Spleen (tissue), 7 donors: Measurements from ENCODE around the gene CASR.

Source experiments
- POLR2AphosphoS5 ChIP-seq, 3 donors: sonication (generic); formaldehyde crosslinking; IDR thresholded peaks; one replicate each; pipeline ENCODE4 v1.5.1; 2017; ENCODE audit warnings: antibody characterized with exemption in 3 of 3
- TF ChIP-seq, protein P1 (sequence below), 11 experiments: fragments of 200-600 bp in 7 of 11; fragments of 450-650 bp in 4 of 11; sonication (generic) in 4 of 11; IDR thresholded peaks in 8 of 11; conservative IDR thresholded peaks in 3 of 11; 1 replicate in 7 of 11; 2 replicates in 4 of 11; pipeline versions ENCODE4 v1.4.0 to v1.8.0; 2016 to 2021; ENCODE audit warnings: antibody characterized with exemption in 11 of 11, inconsistent platforms in 4 of 11, mild to moderate bottlenecking in 1 of 11
- donor health status: DM: no; HTN: no; CAD: no; lungs with moderate emphysema.
- donor health status: DM: no; HTN: no; CAD: no.
- donor health status: DM: no; HTN: no; CAD: no.

DNA sequence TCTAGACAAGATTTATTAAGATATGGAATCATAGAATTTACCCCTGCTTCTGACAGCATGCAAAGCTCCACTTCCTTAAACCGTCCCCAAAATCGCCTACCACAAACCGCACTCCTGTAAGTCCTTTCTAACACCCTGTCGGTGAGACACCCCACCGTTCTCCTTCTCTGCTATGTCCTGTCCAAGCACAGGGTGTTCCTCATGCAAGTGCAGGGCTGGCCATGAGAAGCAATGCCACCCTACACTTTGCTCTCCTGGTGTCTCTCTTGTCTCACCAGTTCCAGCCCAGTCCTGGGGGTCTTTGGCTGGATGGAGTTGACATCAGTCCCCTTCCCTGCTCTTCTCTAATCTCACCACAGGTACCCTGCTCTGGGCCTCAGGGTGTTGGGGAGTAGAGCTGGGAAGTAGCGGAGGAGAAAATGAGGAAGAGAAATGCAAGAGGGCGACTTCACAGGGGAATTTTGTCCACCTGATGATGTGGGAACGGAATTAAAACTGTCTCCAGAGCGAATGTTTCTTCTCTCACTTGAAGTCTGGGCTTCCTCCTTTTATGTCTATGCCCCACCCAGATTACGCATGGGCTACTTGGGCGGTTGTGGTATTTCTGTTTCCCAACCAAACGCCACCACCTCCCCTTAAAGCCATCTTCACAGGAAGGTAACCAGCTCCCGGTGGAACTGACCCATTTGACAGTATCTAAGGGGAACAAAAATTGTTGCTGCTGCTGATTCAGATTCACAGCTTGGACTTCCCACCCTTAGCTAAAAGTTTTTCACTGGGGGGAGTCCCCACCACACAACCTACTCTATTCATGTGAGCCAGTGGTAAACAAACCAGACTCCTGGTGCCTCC, 49.9 kb downstream of the CASR start:
- TF ChIP-seq, protein P1, sequence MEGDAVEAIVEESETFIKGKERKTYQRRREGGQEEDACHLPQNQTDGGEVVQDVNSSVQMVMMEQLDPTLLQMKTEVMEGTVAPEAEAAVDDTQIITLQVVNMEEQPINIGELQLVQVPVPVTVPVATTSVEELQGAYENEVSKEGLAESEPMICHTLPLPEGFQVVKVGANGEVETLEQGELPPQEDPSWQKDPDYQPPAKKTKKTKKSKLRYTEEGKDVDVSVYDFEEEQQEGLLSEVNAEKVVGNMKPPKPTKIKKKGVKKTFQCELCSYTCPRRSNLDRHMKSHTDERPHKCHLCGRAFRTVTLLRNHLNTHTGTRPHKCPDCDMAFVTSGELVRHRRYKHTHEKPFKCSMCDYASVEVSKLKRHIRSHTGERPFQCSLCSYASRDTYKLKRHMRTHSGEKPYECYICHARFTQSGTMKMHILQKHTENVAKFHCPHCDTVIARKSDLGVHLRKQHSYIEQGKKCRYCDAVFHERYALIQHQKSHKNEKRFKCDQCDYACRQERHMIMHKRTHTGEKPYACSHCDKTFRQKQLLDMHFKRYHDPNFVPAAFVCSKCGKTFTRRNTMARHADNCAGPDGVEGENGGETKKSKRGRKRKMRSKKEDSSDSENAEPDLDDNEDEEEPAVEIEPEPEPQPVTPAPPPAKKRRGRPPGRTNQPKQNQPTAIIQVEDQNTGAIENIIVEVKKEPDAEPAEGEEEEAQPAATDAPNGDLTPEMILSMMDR (IDR thresholded peaks at IDR 0.05 in 8 of 11, conservative IDR thresholded peaks at IDR 0.05 in 3 of 11), result peak in 2 of 11 experiments; percentile 11 to 28
- TF ChIP-seq POLR2AphosphoS5 (IDR thresholded peaks at IDR 0.05), result peak in 2 of 3 donors; percentile 22 to 25
